ENCODE results near the gene COG6. TPM values are rescaled to one million over a fixed set of nuclear protein-coding genes. Genes with fewer than 3 reads are reported as not detected.
A peak's percentile ranks its signal among the peaks of the same experiment; 100 is the strongest.

Gene COG6
- total and polyA plus RNA-seq, 2 experiments from 2014 or later: 29.5 to 52.6 TPM

DNA sequence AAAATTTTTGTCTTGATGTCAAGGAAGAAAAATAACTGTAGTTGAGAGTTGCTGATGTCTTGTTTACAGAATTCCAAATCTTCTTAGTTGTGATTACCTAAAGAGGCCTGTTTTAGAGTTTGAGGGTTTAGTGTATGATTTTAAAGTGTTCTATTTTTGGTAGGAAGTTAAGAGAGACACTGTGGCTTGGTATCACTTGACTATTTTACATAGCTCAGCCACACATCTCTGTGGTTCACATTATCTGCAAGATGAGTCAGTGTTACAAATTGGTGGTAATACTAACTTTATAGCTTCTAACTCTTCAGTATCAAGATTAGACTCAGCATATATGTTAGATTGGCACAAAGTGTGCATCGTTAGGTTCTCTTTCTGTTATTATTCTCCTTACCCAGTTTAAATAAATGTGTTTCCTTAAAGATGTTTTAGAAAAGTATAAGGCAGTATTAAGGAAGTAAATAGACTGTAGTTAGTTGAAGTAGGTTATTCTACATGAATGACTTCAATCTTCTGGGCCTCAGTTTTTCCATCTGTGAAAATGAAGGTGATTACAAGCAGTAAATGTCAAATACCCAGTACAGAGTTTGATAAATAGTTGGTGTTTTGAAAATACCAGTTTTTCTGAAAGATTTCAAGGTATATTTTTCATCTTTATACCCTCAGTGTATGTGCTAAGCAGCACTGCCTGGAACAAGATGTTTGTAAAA is 33.4 kb downstream of the COG6 start:
- peak in 1 of 2 donors; percentile 52 for DNase-seq (ENCODE audit: low read depth in 1 of 2, low spot score in 1 of 2)
- H3K36me3 ChIP-seq: peaks cover 5% of the 10 kb centered on the region
- peaks cover 9% of the 10 kb centered on the region for H3K4me1 ChIP-seq (ENCODE audit: low read depth)
- H3K4me3 ChIP-seq: no peak overlapping the region
- H3K27me3 ChIP-seq: no peaks in the 10 kb centered on the region
- no peaks in the 10 kb centered on the region for H3K9me3 ChIP-seq (ENCODE audit: low read depth)
- H3K27ac ChIP-seq: peak overlapping the region; percentile 63
- TF ChIP-seq CTCF (IDR thresholded peaks at IDR 0.05; ENCODE audit: low read depth, low read length): no peak

DNA sequence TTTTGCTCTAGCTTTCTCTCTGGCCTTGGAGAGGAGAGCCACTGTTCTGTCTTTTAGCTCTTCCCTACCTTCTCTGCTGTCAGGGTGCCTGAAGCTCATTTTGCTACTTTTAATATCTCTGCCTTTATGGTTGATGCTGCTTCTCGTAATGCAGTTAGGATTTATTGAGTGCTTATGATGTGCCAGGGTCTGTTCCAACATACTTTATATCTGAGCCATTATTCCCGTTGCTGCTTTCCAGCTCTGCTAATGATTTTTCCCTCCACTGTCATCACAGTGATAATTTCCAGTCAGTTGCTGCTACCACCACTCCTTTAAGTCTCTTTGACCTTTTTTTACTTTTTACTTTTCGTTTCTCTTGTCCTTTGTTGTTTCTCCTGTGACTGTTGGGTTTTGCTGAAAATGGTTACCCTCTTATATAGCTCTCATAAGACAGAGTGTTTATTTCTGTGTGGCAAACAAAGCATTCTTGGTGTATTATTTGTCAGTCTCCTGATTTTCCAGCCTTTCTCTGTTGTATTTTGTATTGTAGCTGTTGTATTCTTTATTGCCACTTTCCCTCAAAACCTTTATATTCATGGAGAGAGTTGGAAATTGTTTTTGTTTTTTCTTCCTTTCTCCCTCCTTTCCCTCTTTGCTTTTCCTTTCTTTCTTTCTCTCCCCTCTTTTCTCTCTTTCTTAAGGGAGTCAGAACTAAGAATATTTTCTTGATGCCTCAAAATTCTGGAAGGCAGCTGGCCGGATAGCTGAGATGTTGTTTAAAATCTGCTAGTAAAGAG is 37.4 kb downstream of the COG6 start:
- H3K4me3 ChIP-seq: no peak overlapping the region
- peaks cover 16% of the 10 kb centered on the region for H3K36me3 ChIP-seq
- no peak for DNase-seq (ENCODE audit: low read depth in 1 of 2, low spot score in 1 of 2)
- H3K9me3 ChIP-seq (ENCODE audit: low read depth): no peaks in the 10 kb centered on the region
- no peaks in the 10 kb centered on the region for H3K27me3 ChIP-seq
- H3K4me1 ChIP-seq (ENCODE audit: low read depth): peaks cover 9% of the 10 kb centered on the region
- H3K27ac ChIP-seq: no peak overlapping the region
- no peak for TF ChIP-seq CTCF (IDR thresholded peaks at IDR 0.05; ENCODE audit: low read depth, low read length)

DNA sequence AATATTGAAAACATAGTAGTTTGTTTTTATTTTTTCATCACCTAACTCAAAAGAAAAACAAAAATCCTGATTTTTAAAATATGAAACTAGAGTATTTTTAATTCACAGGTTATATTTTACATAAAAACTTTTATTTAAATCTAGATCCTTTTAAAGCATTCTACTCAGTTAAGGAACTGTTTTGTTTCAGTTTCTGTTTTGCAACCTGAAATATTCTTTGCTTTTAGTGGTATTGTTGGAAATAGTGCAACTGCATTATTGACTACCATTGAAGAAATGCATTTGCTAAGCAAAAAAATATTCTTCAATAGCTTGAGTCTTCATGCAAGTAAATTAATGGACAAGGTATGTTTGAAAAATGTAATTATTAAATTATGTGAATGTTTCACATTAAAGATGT is 43.8 kb downstream of the COG6 start:
- no peak overlapping the region for H3K27ac ChIP-seq
- H3K36me3 ChIP-seq: peaks cover 11% of the 10 kb centered on the region
- H3K9me3 ChIP-seq (ENCODE audit: low read depth): no peaks in the 10 kb centered on the region
- H3K4me3 ChIP-seq: no peak overlapping the region
- no peak for DNase-seq (ENCODE audit: low read depth in 1 of 2, low spot score in 1 of 2)
- H3K4me1 ChIP-seq (ENCODE audit: low read depth): no peaks in the 10 kb centered on the region
- no peaks in the 10 kb centered on the region for H3K27me3 ChIP-seq
- no peak for TF ChIP-seq CTCF (IDR thresholded peaks at IDR 0.05; ENCODE audit: low read depth, low read length)

- no peak for TF ChIP-seq CTCF (IDR thresholded peaks at IDR 0.05; ENCODE audit: low read depth, low read length)
- H3K27ac ChIP-seq: no peak overlapping the region
These were observed 57.2 kb downstream of the COG6 start for GRCh38 chr13:39712626-39713025.

GRCh38 chr13:39729156-39729555 is 73.7 kb downstream of the COG6 start:
- Histone ChIP-seq H3K27ac (no peak overlapping the region), H3K27me3 (no peaks in the 10 kb centered on the region), H3K9me3 (ENCODE audit: low read depth) (no peaks in the 10 kb centered on the region), H3K4me1 (ENCODE audit: low read depth) (no peaks in the 10 kb centered on the region), H3K4me3 (no peak overlapping the region), H3K36me3 (peaks cover 28% of the 10 kb centered on the region)
- no peak for TF ChIP-seq CTCF (IDR thresholded peaks at IDR 0.05; ENCODE audit: low read depth, low read length)
- peak in 1 of 2 donors; percentile 60 for DNase-seq (ENCODE audit: low read depth in 1 of 2, low spot score in 1 of 2)

More at GRCh38 chr13:39712626-39713025, 57.2 kb downstream of the COG6 start:
- Histone ChIP-seq H3K36me3 (no peaks in the 10 kb centered on the region), H3K27me3 (no peaks in the 10 kb centered on the region), H3K4me1 (ENCODE audit: low read depth) (no peaks in the 10 kb centered on the region), H3K4me3 (no peak overlapping the region), H3K9me3 (ENCODE audit: low read depth) (no peaks in the 10 kb centered on the region)
- no peak for DNase-seq (ENCODE audit: low read depth in 1 of 2, low spot score in 1 of 2)

All from cardiac muscle cell (in vitro differentiated cells and primary cell).